HG03175 (cell line): ENCODE results near the gene IGFN1.

Source experiments
- ATAC-seq: cut with Tn5 transposase; IDR thresholded peaks from one replicate; pipeline ENCODE4 v1.9.1; 2021; ENCODE audit warnings: mild to moderate bottlenecking, moderate library complexity; ENCODE audit not compliant: unreplicated experiment

Gene IGFN1

DNA sequence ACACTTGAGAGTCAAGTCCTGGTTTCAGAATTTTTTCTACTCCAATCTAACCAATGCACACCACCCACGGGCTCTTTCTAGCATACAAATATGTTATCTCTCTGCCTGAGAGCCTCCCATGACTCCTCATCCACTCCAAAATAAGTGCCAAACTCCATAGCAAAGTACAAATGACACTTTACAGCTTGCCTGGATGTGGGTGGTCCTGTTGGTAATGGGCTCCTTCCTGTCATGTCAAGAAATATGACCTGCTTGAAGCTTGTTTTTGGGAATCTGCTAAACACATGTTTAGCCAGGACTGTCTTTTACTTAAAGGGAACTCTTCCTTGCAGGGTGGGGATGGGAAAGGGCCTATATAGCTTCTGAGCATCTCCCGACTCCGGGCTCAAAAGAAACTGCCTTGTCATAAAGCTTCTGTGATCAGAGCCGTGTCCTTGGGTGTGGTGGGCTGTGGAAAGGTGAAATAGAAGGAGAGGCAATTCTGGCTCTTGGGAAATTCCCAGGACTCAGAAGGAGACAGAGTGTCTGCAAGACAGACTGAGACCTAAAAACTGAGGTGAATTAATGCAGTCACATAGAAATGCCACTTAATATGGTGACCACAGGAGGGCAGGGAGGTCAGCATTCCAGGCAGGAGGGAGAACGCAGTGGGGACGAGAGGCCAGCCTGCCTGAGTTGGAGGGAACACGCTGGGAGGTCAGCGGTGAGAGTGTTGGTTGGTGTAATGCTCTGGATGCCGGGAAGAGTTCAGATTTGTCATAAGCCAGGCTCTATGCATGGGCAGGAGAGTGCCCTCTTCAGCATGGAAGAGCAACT is 6.1 kb upstream of the IGFN1 start:
- no peak for ATAC-seq

DNA sequence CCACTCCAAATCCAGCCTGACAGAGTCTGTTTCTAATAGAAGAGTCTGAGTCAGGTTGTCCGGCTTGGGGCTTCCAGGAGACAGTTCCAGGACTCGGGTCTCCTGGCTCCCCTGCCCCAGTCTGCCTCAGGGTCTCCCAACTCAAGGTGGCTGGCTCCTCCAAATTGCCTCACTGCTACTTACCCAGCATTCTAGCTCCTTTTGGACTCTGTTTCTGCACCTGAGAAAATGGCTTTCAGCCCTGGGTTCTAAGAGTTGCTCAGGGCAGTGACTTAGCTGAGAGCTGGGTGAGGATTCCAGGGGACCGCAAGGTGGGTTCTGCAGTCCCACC is 5.5 kb upstream of the IGFN1 start:
- no peak for ATAC-seq

DNA sequence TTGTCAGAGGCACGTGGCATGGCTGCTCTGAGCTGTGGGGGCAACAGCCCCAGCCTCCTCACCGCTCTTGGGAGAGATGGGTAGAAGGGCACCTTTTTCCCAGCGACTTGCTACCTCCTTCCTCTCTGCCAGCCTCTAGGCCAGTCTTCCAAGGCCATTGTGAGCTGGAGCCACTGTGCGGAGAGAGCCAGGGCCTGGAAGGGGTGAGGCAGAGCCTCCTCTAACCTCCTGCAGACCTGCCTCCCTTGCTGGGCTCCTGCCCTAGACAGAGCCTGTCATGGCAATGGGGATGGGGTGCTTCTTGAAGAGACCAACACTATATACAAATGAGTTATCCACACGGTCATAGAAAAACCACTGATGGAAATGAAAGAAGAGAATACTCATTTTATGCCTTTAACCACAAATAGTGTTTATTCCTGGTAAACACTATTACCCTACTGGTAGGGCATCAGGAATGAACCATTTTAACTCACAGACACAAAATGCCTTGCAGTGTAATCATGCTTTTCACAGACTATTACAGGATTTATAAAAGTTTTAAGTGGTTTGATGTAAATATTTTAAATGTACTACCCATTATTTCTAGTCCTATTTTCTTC is 5.0 kb upstream of the IGFN1 start:
- ATAC-seq, result no peak

GRCh38 chr1:201186192-201186591 is 4.4 kb upstream of the IGFN1 start:
- ATAC-seq, result no peak

- no peak for ATAC-seq
These were observed 1.5 kb upstream of the IGFN1 start for GRCh38 chr1:201189085-201189484.

DNA sequence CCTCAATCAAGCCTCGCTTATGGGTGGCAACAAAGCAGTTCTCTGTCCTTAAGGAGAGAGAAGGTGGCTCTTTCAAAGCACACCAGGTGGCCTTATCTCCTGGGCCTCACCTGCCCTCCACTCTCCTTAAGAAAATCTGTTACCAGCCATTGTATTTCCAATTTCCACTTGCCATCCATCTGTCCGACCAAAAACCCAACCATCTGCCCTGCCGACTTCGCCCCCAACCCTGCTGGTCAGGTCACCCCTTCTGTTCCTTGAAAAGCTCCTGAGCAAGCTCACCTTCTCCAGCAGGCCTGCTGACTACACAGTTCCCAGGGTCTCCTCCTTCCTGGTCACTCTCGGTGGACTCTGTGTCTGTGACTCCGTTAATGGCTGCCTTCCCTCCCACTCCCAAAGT is 619 bp upstream of the IGFN1 start:
- ATAC-seq, result no peak

DNA sequence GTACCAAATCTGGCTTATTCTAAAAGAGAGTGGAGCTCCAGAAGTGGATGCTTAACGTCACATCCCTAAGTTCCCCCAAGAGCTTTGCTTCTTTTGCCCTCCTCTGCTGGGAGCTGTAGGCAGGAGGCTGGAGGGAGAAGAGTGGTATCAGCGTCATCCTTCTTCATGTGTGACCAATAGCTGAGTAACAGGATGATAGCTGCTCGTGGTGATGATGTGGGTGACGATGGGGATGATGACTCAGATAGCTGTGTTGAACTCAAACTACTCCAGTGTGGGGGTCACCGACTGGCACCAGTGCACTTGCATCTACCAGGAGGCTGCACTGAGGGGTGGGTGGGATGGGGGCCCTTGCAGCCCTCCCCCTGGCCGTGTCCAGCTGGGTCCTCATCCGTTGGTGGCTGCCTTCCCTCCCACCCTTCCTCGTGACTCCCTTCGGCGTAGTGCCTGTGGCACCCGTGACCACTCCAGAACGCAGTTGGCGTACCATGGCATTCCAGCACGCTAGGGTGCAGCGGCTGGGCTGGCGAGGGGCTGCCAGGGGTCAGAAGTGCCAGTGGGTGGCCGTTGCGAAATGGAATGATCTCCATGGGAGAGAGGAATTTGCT is 1.1 kb downstream of the IGFN1 start:
- no peak for ATAC-seq

GRCh38 chr1:201192261-201192788 is 1.7 kb downstream of the IGFN1 start:
- ATAC-seq, result no peak

DNA sequence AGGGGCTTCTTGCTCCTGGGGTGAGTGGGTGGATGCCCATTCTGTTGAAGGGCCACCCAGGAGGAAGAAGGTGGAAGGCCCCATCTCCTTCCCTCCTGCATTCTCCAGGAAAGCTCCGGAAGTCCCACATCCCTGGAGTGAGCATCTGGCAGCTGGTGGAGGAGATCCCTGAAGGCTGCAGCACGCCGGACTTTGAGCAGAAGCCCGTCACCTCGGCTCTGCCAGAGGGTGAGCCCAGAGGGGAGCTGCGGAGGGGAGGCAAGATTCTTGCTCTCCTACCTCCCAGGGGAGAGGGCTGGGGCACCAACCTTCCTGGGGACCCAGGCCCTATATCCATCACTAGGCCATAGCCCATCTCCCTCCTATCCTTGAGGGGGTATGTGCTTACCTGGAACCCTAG is 3.4 kb downstream of the IGFN1 start:
- no peak for ATAC-seq

GRCh38 chr1:201198598-201198997 is 8.0 kb downstream of the IGFN1 start:
- no peak for ATAC-seq

DNA sequence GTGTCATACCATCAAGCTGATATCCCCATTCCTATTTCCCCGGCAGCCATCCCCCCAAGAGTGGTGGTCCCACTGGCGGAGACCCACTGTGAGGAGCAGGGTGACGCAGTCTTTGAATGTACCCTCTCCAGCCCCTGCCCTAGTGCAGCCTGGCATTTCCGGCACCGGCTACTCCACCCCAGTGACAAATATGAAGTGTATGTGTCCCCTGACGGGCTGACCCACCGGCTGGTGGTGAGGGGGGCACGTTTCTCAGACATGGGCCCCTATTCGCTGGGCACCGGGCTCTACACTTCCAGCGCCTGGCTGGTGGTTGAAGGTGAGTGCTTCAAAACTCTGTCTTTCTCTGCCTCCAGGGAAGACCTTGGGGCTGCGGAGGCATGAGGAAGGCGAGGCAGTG is 14.4 kb downstream of the IGFN1 start:
- ATAC-seq, result no peak

DNA sequence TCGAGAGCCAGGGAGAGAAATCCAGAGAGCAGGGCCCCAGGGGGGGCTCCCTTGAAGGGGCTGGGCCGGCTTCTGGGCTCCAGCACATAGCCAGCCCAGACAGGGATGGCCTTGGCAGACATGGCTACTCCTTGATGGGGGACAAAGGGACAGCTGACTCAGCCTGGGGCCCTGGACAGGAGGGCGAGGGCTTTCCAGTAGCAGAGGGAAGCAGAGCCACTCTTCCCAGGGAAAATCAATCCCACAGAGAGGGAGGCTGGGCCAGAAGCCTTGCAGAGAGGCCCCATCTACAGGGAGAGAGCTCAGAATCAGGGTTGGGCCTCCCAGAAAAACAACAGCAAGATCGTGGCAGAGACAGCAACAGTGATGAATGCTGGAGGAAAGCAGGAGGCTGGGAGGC is 15.6 kb downstream of the IGFN1 start:
- no peak for ATAC-seq

GRCh38 chr1:201207046-201207445 is 16.4 kb downstream of the IGFN1 start:
- ATAC-seq, result no peak

DNA sequence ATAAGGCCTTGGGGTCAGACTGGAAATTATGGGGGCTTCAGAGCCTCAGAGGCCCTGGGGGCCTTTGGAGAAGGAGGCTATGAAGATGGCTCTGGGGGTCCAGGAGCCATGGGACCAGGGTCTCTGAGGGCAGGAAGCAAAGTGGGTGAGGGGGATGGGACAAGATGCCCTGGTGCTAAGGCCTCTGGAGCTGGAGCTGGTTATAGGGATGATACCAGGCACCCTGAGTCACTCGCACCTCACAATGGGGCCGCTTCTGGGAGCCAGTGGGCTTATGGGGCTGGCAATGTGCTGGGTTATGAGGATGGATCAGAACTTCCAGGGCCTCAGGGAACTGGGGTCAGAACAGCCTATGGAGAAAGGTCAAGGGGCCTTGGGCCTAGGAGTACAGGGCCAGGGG is 17.6 kb downstream of the IGFN1 start:
- ATAC-seq, result no peak

DNA sequence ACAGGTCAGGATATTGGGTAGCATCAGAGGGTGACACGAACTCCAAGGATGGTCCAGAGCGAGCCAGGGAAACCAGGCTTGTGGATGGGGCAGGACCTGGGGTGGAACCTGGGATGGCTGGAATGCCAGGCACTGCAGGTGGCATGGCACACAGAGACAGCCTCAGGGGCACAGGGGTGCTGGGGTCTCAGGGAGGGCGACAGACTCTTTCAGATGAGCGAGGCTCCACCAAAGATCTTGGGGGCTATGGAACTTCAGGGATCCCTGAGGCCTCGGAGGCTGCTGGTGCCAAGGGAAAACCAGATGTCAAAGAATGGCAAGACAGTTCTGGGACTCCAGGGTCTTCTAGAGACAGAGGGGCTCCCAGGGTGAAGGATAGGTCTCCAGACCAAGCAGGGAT is 21.4 kb downstream of the IGFN1 start:
- no peak for ATAC-seq

DNA sequence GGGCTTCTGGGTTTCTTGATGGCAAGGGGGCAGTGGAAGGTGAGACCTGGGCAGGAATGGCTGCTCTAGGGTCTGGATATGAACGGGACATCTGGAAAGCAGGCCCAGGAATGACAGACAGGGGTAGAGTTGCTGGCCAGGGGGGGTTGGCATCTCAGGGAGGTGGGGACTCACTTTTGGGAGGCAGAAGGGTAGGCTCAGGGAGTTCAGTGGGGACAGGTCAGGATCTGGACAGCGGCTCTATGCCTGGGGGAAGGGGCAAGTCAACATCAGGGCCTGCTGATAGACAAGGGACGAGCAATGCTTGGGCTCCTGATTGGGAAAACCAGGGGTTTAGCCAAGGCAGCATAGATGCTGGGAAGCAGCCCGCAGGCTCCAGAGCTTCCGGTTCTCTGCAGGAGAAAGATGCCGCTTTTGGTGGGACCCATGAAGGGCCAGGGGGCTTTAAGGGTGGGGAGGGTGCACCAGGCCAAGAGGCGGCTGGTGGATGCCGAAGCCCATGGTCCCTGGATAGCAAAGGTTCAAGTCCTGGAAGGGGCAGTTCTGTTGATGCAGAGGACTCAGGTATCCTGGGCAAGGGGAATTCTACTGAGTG is 21.9 kb downstream of the IGFN1 start:
- ATAC-seq, result no peak

- ATAC-seq, result no peak
These were observed 22.6 kb downstream of the IGFN1 start for GRCh38 chr1:201213106-201213770.

DNA sequence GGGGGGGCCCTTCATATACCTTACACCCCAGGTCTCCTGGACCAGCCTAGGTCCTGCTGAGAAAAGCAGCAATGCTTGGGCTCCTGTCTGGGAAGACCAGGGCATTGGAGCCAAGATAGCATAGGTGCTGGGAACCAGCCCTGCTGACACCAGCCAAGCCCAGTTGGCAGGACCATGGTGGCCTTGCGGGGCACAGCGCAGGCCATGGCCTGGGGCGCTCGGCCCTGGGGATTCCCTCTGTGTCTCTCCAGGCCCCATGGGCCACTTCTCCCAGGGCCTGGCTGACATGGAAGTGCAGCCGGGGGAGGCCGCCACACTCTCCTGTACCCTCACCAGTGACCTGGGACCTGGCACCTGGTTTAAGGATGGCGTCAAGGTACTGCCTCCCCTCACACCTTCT is 23.3 kb downstream of the IGFN1 start:
- no peak for ATAC-seq

DNA sequence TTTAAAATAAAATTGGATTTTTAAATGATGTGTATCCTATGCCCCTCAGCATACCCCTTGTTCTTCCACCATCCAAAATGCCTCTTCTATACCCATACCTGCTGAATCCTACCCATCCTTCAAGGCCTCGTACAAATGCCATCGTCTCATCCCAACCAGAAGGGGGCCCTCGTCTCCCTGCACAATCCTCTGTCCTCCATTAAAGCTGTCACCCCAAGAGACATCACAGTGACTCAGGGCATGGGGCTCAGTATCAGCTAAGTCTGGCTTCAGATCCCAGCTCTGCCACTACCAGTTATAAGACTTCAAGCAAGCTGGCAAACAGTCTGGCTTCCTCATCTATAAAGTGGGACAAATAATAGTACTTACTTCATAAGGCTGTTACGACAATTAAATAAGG is 23.8 kb downstream of the IGFN1 start:
- ATAC-seq, result no peak

GRCh38 chr1:201214886-201215285 is 24.3 kb downstream of the IGFN1 start:
- ATAC-seq, result no peak
